A549 (cell line): ENCODE data around the gene PRIMA1. TPM values are rescaled to one million over a fixed set of nuclear protein-coding genes. Genes with fewer than 3 reads are reported as not detected.

ENCODE experiments used
- ATAC-seq, 2 experiments: fragments of 200-7000 bp in 1 of 2; fragments of >200 bp in 1 of 2; cut with Nextera tagmentation in 1 of 2; cut with Tn5 transposase in 1 of 2; 3 replicates each; pipeline versions ENCODE4 v1.8.0 to v1.9.1; 2018 to 2020; ENCODE audit warnings: mild to moderate bottlenecking in 1 of 2, moderate library complexity in 1 of 2
- CTCF ChIA-PET: fragments of 300-600 bp; sonication (Branson Sonifier 250); formaldehyde crosslinking; extraction: SDS; loops from one replicate; lab custom pipeline; 2021; ENCODE audit warnings: antibody characterized with exemption, inconsistent platforms; lab: Yijun Ruan, JAX
- POLR2A ChIA-PET: fragments of 350-600 bp; formaldehyde crosslinking; extraction: SDS; loops from one replicate; lab custom pipeline; 2021; ENCODE audit warnings: antibody characterized with exemption, inconsistent platforms; lab: Yijun Ruan, JAX
- DNase-seq, 2 experiments: peaks; one replicate each; pipeline versions ENCODE4 v3.0.0 to v3.0.0-alpha.2; 2011 to 2016; ENCODE audit warnings: low read depth in 1 of 2, low spot score in 1 of 2
- FAIRE-seq: peaks from 2 replicates; lab custom pipeline; 2011; peaks lifted over from hg19 to GRCh38; lab: Jason Lieb, UNC
- H3K27ac ChIP-seq, 2 experiments: fragments of >200 bp; sonication (Bioruptor Twin); formaldehyde crosslinking; 3 replicates each; pipeline ENCODE4 v1.5.1; 2016 to 2017
- H3K4me1 ChIP-seq: fragments of >200 bp; sonication (Bioruptor Twin); formaldehyde crosslinking; 3 replicates; pipeline ENCODE4 v1.6.1; 2016
- H3K4me2 ChIP-seq: fragments of >200 bp; sonication (Bioruptor Twin); formaldehyde crosslinking; 3 replicates; pipeline ENCODE4 v1.6.1; 2016
- H3K4me3 ChIP-seq: fragments of >200 bp; sonication (Bioruptor Twin); formaldehyde crosslinking; 3 replicates; pipeline ENCODE4 v1.5.1; 2016
- H3K9me3 ChIP-seq: fragments of >200 bp; sonication (Bioruptor Twin); formaldehyde crosslinking; 3 replicates; pipeline ENCODE4 v1.6.1; 2016
- CTCF ChIP-seq: fragments of >200 bp; sonication (Bioruptor Twin); formaldehyde crosslinking; IDR thresholded peaks from 3 replicates; pipeline ENCODE4 v1.5.1; 2016
- EHF ChIP-seq: fragments of 250-450 bp; sonication (Bioruptor Pico); IDR thresholded peaks from 2 replicates; pipeline ENCODE4 v1.5.0; 2020; ENCODE audit warnings: mild to moderate bottlenecking
- ELK1 ChIP-seq: fragments of 150-350 bp; IDR thresholded peaks from 2 replicates; pipeline ENCODE4 v1.6.1; 2014; ENCODE audit warnings: low read depth, mild to moderate bottlenecking, low read length
- ESRRA ChIP-seq: fragments of 150-350 bp; IDR thresholded peaks from 2 replicates; pipeline ENCODE4 v1.6.1; 2014; ENCODE audit warnings: mild to moderate bottlenecking, low read length, borderline replicate concordance
- FOSB ChIP-seq: fragments of 250-450 bp; sonication (Bioruptor Pico); IDR thresholded peaks from 2 replicates; pipeline ENCODE4 v1.5.0; 2020; ENCODE audit warnings: mild to moderate bottlenecking, moderate library complexity
- FOXS1 ChIP-seq: fragments of 250-450 bp; sonication (Bioruptor Pico); IDR thresholded peaks from 2 replicates; pipeline ENCODE4 v1.5.0; 2020; ENCODE audit warnings: mild to moderate bottlenecking, moderate library complexity
- HDAC2 ChIP-seq: fragments of 200-600 bp; sonication (generic); IDR thresholded peaks from 2 replicates; pipeline ENCODE4 v1.6.1; 2016
- JUN ChIP-seq, 2 experiments: fragments of >200 bp; sonication (Bioruptor Twin); formaldehyde crosslinking; IDR thresholded peaks; 2 replicates in 1 of 2; 3 replicates in 1 of 2; pipeline ENCODE4 v1.6.1; 2016 to 2017
- NFE2L2 ChIP-seq: fragments of 150-350 bp; conservative IDR thresholded peaks from 2 replicates; pipeline ENCODE4 v1.6.1; 2014; ENCODE audit warnings: low read length
- POLR2A ChIP-seq: IDR thresholded peaks from 2 replicates; pipeline ENCODE4 v1.6.1; 2012; ENCODE audit warnings: mild to moderate bottlenecking, low read length
- RAD21 ChIP-seq, 2 experiments: fragments of >200 bp in 1 of 2; sonication (Bioruptor Twin) in 1 of 2; formaldehyde crosslinking in 1 of 2; IDR thresholded peaks in 1 of 2; conservative IDR thresholded peaks in 1 of 2; 2 replicates in 1 of 2; 3 replicates in 1 of 2; pipeline ENCODE4 v1.6.1; 2012 to 2018; ENCODE audit warnings: inconsistent platforms in 1 of 2
- SMC3 ChIP-seq: fragments of >200 bp; sonication (Bioruptor Twin); formaldehyde crosslinking; IDR thresholded peaks from 3 replicates; pipeline ENCODE4 v1.6.1; 2018; ENCODE audit warnings: inconsistent platforms
- TFCP2L1 ChIP-seq: fragments of 250-450 bp; sonication (Bioruptor Pico); IDR thresholded peaks from 2 replicates; pipeline ENCODE4 v1.5.0; 2021; ENCODE audit warnings: mild to moderate bottlenecking
- ZSCAN20 ChIP-seq: fragments of 250-450 bp; sonication (Bioruptor Pico); IDR thresholded peaks from 2 replicates; pipeline ENCODE4 v1.8.0; 2022; ENCODE audit warnings: mild to moderate bottlenecking, moderate library complexity
- WGBS: methylation state at CpG from one replicate; pipeline ENCODE4 v1.1.6; 2017; ENCODE audit errors: missing lambda C conversion rate; 5-methylcytosine and 5-hydroxymethylcytosine counted together
- polyA plus RNA-seq, 4 experiments: library from polyadenylated mRNA; depleted of rRNA in 3 of 4; stranded (reverse); fragments of >200 nt; fragmentation: RNase III in 1 of 4; extraction: RNeasy Plus Mini Kit Qiagen cat#74134 plus additional on column Dnase treatment in 1 of 4; gene quantifications; 2 replicates in 3 of 4; 3 replicates in 1 of 4; pipeline ENCODE4 v1.2.3, GENCODE V29; 2011 to 2017

The PRIMA1 gene
- polyA plus RNA-seq, 2 of the 4 experiments (the other 2 are of a cell fraction): 0.14 to 0.17 TPM

GRCh38 chr14:93789228-93790130 lies 1.2 kb upstream of the PRIMA1 start:
- TF ChIP-seq NFE2L2 (no peak), JUN (IDR thresholded peaks at IDR 0.05) (no peak), ELK1 (no peak), FOSB (CRISPR knock-in tag) (no peak), HDAC2 (no peak), ESRRA (no peak)
- 57% methylated on average over 29 of the region's 29 CpGs for WGBS
- Histone ChIP-seq H3K4me2 (peak overlapping the region; percentile 90), H3K4me1 (0 out of 3 replicates have a peak, but pooled peaks cover 3% of the 10 kb centered on the region), H3K27ac (peak overlapping the region in 1 of 2 experiments; percentile 85; a peak in 3 of 6 replicates), H3K4me3 (peak overlapping the region; percentile 61; the same call in 2 of the 3 replicates), H3K9me3 (no peaks in the 10 kb centered on the region)
- peak; percentile 35 to 59; a peak in 5 of 6 replicates for ATAC-seq
- ChIA-PET CTCF (interaction anchor here (1.3 to 2.0 kb wide), 4 partner anchors 9 to 135 kb away, joined by 3 to 6 read pairs (median 5); no protein-coding TSS in a partner anchor), POLR2A (no interaction called here)
- DNase-seq: no peak
- no peak for FAIRE-seq

- peak; percentile 79 to 88 for ATAC-seq
Observed at GRCh38 chr14:93788543-93789227, 400 bp upstream of the PRIMA1 start.

GRCh38 chr14:93787465-93788292 lies 606 bp downstream of the PRIMA1 start:
- ATAC-seq (no peak), FAIRE-seq (no peak), DNase-seq (no peak)
- ChIA-PET POLR2A (no interaction called here), CTCF (interaction anchor here (0.6 to 2.0 kb wide), 4 partner anchors 32 to 133 kb away, joined by 3 to 6 read pairs (median 3); no protein-coding TSS in a partner anchor)
- 73% methylated on average over 47 of the region's 52 CpGs for WGBS
- H3K4me3 ChIP-seq: peak overlapping the region; percentile 61; the same call in 2 of the 3 replicates
- H3K4me1 ChIP-seq: 0 out of 3 replicates have a peak, but pooled peaks cover 3% of the 10 kb centered on the region
- peak overlapping the region in 1 of 2 experiments; percentile 85; a peak in 2 of 6 replicates for H3K27ac ChIP-seq
- no peaks in the 10 kb centered on the region for H3K9me3 ChIP-seq
- H3K4me2 ChIP-seq: peak overlapping the region; percentile 90
- TF ChIP-seq TFCP2L1 (CRISPR knock-in tag) (no peak), FOXS1 (CRISPR knock-in tag) (no peak)

More at GRCh38 chr14:93788543-93789227, 400 bp upstream of the PRIMA1 start:
- H3K4me2 ChIP-seq: peak overlapping the region; percentile 90
- H3K27ac ChIP-seq: peak overlapping the region; percentile 58 to 85; a peak in 5 of 6 replicates
- 0% methylated on average over 13 of the region's 79 CpGs for WGBS
- FAIRE-seq (no peak), DNase-seq (peak; percentile 41 to 74)
- CTCF ChIA-PET: interaction anchor here (1.1 to 2.0 kb wide), 3 partner anchors 8 to 134 kb away, joined by 3 to 6 read pairs (median 6); no protein-coding TSS in a partner anchor
- 0 out of 3 replicates have a peak, but pooled peaks cover 3% of the 10 kb centered on the region for H3K4me1 ChIP-seq
- POLR2A ChIA-PET: no interaction called here
- TF ChIP-seq CTCF (peak; percentile 32; the same call in 2 of the 3 replicates), ZSCAN20 (CRISPR knock-in tag) (no peak), RAD21 (conservative IDR thresholded peaks at IDR 0.05 in 1 of 2, IDR thresholded peaks at IDR 0.05 in 1 of 2) (peak; percentile 55 to 58), SMC3 (0 out of 3 replicates have a peak, but pooled peaks have one; percentile 30), EHF (CRISPR knock-in tag) (no peak), POLR2A (peak; percentile 26; the same call in 1 of the 2 replicates)
- H3K9me3 ChIP-seq: no peaks in the 10 kb centered on the region
- peak overlapping the region; percentile 61 for H3K4me3 ChIP-seq
